IPS-NIHi7 (cell line): ENCODE data around the gene PIP5K1B.

Experiments
- DNase-seq: peaks from one replicate; pipeline ENCODE4 v3.0.0; 2012; ENCODE audit warnings: mixed read lengths; ENCODE audit errors: extremely low spot score

The PIP5K1B gene

GRCh38 chr9:68738358-68738757, 33.3 kb downstream of the PIP5K1B start:
- no peak for DNase-seq

DNA sequence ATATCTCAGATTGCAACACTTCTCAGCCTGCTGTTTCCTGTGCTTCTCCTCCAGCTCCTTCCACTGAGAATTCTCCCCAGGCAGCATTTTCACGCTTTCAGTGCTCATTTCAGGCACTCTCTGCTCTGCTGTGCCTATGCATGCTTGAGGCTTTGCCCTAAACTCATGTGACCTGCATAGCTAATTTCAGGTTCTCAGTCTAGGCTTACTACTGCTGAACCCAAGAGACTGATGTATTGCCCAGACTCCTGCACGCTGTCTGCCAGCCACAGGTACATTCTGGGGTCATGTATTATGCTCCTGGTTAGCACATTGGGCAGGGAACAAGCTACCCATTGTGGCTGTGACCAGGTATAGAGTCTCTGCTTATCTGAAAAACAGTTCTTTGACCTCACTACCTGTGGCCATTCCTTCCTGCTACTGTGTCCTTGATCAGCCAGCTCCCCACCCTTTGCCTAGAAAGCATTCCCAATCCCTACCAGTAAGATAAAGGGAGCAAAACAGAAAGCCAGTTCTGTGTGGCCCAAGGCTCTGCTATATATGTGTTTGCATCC, 34.7 kb downstream of the PIP5K1B start:
- no peak for DNase-seq

- DNase-seq = no peak
Measured at GRCh38 chr9:68740561-68740960, 35.5 kb downstream of the PIP5K1B start.

DNA sequence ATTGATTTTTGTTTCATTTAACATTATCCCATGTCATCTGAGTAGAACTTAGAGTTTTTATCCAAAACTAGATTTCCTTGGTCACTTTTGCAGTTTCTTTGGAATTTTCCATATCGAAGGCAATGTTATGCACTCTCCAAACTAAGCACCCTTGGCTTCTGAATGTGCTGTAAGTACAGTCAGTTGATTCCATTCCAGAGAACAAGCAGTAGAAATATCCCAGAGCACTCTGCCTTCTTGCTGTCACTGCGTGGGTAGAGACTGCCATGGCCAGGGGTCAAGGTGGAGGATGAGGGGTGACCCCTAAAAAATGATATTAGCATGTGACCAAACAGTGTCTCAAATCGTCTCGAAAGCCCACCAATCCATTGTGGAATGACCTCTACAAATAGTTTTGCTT, 36.2 kb downstream of the PIP5K1B start:
- no peak for DNase-seq

DNA sequence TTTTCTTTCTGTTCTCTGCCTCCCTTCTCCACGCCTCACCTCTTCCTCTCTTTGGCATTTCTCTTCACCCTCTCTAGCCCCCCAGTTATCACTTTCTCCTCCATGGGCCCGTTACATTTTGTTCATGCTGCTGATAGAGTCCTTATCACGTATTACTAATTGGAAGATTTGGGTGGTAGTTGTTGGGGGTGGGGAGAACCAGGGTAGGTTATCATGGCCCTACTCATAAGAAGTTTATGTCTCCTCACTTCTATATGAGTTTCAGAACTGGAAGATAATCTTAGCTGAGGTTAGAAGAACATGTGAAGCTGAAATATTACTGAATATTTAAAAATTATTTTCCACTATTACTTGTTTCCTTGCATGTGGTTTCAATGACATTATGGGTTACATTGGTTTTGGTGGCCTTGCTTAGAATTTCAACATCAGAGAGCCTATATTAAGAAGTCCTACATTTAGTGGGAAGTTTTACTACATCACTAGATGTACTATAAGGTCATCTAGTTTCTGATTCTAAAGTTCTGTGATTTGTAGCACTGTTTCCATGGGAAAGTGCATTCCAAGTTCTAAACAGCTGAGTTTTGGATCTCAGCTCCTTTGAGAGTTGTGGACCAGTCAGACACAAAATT, 36.8 kb downstream of the PIP5K1B start:
- DNase-seq = no peak

GRCh38 chr9:68742333-68742730, 37.3 kb downstream of the PIP5K1B start:
- no peak for DNase-seq

- no peak for DNase-seq
Measured at GRCh38 chr9:68744426-68744825, 39.4 kb downstream of the PIP5K1B start.

DNA sequence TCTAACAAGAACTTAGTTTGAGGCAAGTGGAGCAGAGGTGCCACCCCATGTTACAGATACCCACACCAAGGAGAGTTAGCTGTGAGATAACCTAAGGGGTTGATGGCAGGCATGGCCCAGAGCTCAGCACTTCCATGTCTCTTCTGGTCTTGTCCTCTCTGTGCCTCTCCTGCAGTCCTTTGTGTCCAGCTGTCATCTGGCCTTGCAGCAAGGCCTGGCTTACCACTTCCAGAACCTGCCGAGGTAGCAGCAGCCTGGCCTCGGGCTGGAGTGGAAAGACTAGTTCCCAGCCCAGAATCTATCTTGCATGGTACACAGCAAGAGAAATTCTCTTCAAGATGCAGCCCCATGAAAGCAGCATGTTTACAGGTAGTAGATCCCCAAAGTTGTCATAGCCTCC, 41.5 kb downstream of the PIP5K1B start:
- no peak for DNase-seq

- DNase-seq = no peak
Measured at GRCh38 chr9:68747043-68747533, 42.0 kb downstream of the PIP5K1B start.

GRCh38 chr9:68749135-68749534, 44.1 kb downstream of the PIP5K1B start:
- DNase-seq = no peak

GRCh38 chr9:68749579-68750159, 44.6 kb downstream of the PIP5K1B start:
- DNase-seq = no peak

DNA sequence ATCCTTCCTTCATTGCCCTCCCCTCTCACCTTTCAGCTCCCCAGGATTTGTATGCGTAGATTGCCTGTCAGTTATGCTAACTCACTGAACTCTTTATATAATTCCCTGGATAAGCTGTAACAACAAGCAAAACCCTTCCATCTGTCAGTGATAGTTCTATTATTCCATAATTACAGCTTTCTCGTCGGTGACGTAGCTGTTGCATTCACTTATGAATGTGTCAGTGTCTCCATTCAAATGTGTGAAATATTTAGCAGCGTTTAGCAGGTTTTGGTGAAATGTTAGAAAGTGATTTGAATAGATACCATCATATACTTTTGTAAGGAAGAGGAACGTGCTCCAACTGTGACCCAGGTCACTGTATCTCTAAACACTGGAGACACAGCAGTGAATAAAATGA, 45.2 kb downstream of the PIP5K1B start:
- no peak for DNase-seq

- peak; percentile 45 for DNase-seq
Measured at GRCh38 chr9:68750786-68751185, 45.7 kb downstream of the PIP5K1B start.

- no peak for DNase-seq
Measured at GRCh38 chr9:68751556-68751955, 46.5 kb downstream of the PIP5K1B start.

DNA sequence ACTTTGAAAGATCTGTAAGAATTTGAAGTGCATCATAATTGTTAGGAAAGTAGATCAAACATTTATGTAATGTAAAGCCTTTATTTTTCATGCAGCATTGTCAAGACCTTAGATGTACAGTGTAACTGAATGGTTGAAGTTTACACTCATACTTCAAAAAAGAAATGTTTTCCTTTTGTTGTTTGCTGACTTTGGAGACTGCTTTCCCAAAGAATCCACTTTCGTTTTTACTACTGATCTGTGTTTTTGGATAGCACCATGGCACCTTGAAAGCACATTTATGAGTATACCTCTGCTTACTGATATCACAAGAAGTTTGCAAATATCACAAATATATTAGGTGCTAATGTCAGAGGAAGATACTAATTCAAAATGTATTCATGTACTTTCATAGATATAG, 50.0 kb downstream of the PIP5K1B start:
- DNase-seq = no peak

- DNase-seq = no peak
Measured at GRCh38 chr9:68755752-68756151, 50.7 kb downstream of the PIP5K1B start.

DNA sequence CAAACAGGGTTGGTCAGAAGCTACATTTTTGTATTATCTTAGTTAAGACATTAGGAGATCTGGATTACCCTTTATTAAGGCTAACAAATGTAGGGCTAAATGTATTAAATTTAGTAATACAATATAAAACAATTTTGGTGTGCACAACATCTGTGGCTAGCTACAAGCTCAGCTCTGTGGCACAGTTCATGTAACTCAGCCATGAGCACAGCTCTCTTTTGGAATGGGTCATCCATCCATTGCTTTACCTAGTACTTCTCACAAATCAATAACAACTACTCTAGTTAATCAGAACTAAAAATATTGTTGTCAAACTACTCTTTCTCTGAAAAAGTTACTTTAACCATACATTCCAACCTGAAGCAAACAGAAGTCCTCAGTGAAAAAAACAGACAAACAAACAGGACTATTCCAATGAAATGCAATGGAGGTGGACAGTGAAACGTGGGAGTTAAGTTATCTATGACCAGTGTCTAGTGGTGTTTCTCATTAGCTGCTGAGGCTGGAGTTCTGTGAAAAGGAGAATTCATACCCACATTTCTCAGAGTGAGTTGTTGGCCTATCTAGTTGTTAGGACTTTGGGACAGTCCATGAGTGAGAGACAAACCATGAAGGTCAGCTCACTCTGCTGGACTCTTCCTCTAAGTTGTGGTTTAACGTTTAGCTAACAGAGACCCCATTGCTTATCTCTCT, 55.1 kb downstream of the PIP5K1B start:
- DNase-seq = no peak

DNA sequence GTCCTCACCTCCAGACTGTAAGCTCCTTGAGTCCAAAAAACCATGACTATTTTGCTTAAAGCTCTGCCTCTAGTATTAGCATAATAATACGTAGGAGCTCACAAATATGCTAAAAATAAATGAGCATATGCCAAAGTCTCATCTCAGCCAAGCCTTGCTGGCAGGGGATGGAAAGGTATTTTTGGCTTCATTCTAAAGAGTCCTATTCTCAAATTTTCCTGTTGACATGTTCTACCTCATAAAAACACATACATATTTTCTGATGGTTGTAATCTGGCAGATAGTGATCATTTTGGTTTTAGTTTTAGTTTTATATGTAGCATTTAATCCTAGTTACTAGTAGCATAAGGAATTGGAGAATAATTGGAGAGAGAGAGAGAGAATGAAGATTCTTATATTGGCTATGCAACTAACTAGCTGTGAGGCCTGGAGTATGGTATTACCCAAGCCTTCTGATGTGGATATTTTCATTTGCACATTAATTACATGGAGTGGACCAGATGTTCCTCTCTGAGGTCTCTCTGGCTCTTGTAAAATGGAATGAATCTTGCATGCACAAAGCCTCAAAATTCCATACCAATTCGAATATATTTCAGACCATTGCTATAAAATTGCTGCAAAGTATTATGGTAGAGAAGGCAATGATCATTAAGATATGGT, 55.8 kb downstream of the PIP5K1B start:
- DNase-seq = no peak

GRCh38 chr9:68762570-68762969, 57.5 kb downstream of the PIP5K1B start:
- no peak for DNase-seq

GRCh38 chr9:68763104-68763503, 58.1 kb downstream of the PIP5K1B start:
- no peak for DNase-seq

DNA sequence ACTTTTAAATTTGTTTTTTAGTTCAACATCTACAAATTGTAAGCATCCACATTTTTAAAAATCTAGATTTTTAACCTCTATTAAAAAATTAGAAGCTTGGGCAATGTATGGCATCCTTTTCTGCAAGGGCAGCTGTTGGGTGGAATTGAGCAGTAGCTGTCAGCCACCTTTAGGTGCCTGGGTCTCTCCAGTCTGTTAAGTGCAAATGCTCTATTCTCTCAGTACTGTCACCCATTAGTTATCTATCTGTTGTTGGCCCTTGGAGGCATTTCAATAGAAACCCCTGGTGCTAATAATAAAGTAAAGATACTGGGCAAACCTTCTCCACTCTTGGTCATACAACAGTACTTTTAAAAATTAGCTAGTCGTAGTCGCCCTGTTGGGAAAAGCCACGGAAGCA, 63.6 kb downstream of the PIP5K1B start:
- no peak for DNase-seq

DNA sequence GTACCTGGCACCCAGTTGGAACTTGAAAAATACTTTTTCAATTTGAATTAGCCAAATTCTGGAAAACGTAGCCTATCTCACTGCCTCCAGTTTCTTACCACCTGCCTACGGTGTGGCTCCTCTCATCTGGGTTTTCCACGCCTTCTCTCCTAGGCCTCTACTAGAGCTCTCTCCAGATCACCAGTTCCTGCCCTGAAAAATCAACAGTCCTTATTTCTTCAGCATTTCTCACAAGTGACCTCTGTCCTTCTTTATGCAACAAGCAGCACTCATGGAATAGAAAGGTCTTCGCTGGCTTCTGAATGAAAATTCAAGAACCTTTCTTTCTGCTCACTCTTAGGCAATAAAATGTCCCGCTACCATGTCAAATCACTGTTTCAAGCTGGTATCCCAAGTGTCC, 64.8 kb downstream of the PIP5K1B start:
- no peak for DNase-seq
